Measurements from ENCODE around the gene IQCN.

Gene IQCN

DNA sequence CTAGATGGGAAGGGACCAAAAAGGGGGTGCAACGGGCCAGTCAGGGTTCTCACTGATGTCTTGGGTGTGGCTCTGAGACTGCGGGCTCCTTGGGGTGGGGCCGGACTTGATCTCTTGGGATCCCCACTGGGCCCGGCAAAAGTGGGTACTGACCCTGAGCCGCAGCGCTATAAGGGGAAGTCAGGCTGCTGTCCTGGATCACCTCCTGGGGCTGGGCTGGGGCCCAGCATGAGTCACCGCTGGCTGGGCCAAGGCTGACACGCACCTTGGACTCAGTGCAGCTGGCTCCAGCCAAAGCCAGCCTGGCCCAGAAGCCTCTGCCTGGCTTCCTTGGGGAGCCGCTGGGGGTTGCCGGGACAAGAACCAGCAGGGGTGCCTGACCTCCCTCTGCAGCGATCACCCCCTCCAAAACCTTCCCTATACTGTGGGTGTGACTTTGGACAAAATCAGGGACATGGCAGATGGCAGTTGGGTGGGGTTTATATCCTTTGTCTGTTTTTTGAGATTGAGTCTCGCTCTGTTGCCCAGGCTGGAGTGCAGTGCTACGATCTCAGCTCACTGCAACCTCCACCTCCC, 617 bp upstream of the IQCN start:
- TF ChIP-seq, protein P1, sequence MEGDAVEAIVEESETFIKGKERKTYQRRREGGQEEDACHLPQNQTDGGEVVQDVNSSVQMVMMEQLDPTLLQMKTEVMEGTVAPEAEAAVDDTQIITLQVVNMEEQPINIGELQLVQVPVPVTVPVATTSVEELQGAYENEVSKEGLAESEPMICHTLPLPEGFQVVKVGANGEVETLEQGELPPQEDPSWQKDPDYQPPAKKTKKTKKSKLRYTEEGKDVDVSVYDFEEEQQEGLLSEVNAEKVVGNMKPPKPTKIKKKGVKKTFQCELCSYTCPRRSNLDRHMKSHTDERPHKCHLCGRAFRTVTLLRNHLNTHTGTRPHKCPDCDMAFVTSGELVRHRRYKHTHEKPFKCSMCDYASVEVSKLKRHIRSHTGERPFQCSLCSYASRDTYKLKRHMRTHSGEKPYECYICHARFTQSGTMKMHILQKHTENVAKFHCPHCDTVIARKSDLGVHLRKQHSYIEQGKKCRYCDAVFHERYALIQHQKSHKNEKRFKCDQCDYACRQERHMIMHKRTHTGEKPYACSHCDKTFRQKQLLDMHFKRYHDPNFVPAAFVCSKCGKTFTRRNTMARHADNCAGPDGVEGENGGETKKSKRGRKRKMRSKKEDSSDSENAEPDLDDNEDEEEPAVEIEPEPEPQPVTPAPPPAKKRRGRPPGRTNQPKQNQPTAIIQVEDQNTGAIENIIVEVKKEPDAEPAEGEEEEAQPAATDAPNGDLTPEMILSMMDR (conservative IDR thresholded peaks at IDR 0.05): no peak
- H3K27ac ChIP-seq: no peak overlapping the region

DNA sequence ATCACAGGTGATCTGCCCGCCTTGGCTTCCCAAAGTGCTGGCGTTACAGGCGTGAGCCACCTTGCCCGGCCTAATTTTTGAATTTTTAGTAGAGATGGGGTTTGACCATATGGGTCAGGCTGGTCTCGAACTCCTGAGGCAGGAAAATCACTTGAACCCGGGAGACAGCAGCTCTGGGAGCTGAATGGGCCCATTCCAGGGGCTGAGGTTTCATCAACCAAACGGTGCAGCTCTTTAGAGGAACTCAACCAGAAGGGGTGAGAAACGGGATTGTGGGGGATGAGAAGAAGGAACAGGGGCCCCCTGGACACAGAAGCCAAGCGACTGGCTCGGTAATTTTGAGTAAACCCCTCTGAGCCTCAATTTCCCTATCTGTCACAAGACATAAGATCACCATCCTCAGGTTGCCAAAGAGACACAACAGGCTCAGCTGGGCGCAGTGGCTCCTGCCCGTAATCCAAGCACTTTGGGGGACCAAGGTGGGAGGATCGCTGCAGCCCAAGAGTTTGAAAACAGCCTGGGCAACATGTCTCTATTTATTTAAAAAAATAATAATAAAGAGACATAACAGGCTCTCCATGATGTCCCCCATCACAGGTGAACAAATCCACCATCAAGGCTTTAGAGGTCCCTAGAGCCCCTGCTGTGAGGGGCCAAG, 562 bp downstream of the IQCN start:
- H3K27ac ChIP-seq: no peak overlapping the region
- TF ChIP-seq, protein P1 (conservative IDR thresholded peaks at IDR 0.05): no peak

- TF ChIP-seq, protein P1 (conservative IDR thresholded peaks at IDR 0.05): no peak
- H3K27ac ChIP-seq: no peak overlapping the region
Measured at GRCh38 chr19:18271433-18271841, 2.8 kb downstream of the IQCN start.

DNA sequence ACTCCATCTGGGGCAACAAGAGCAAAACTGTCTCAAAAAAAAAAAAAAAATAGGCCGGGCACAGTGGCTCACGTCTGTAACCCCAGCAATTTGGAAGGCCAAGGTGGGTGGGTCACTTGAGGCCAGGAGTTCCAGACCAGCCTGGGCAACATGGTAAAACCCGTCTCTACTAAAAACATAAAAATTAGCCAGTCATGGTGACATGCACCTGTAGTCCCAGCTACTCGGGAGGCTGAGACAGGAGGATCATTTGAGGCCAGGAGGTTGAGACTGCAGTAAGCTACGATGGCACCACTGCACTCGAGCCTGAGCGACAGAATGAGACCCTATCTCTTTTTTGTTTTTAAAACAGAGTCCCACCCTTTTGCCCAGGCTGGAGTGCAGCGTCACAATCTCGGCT, 3.9 kb downstream of the IQCN start:
- TF ChIP-seq, protein P1 (conservative IDR thresholded peaks at IDR 0.05): no peak
- H3K27ac ChIP-seq: no peak overlapping the region

DNA sequence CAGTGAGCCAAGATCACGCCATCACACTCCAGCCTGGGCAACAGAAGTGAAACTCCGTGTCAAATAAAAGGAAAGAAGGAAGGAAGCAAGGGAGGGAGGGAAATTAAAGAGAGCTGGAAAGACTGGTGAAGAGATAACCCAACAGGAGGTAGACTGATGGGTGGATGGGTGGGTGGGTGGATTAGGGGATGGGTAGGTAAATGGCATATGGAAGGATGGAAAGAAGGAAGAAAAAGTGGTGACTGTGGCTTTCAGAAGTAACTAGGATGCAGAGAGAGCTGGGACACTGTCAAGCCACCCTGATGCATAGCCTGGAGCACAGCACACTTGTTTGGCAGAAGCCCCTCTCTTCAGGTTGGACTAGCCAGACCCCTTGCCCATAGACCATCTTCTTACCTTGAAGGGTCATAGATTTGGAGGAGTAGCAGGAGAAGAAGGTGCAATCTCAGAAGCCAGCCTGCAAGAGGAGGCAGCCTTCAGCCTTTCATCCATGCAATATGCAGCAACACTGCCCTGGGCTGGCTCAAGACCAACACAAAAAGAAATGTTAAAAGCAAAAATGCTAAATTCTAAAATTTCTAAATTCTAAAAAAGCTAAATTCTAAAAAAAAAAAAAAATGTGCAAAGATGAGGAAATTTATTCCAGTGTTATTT, 5.1 kb downstream of the IQCN start:
- TF ChIP-seq, protein P1 (conservative IDR thresholded peaks at IDR 0.05): no peak
- H3K27ac ChIP-seq: no peak overlapping the region

DNA sequence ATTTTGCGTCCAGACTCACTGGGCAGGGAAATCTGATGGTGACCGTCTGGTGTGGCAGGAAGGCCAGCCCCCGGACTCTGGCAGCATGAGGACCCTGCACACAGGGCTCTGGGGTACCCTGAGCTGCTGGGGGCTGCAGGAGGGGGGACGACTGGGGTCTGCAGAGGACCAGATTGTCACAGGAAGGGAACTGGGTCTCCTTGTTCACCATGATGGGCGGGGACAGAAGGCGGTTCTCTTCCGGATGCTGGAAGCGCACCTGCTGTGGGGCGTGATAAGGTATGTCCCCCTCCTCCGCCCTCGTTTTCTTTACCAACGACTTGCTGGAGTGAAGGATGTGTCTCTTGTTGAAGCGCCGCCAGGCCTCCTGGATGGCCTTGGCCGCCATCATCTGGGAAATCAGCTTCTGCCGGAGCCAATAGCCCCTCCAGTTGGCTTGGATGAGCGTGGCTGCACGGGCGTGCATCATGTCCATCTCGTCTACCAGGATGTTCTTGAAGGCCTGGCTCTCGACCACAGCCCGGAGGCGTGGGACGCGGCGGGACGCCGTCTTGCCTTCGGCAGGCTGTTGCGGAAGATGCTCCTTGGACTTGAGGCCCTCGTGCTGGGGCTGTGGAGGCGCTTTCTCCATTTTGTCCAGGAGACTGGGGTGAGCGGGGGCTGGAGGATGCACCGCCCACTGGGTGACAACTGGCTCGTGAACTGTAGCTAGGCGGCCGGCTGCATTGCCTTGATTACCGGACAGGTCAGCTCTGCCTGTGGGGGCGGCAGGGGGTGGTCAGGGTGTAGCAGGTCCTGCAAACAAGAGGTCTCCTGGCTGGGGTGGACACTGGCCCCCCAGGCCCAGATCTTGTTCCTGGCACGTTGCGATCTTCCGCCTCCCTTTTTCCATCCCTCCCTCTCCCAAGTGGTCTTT, 7.2 kb downstream of the IQCN start:
- TF ChIP-seq, protein P1 (conservative IDR thresholded peaks at IDR 0.05): no peak
- H3K27ac ChIP-seq: no peak overlapping the region

DNA sequence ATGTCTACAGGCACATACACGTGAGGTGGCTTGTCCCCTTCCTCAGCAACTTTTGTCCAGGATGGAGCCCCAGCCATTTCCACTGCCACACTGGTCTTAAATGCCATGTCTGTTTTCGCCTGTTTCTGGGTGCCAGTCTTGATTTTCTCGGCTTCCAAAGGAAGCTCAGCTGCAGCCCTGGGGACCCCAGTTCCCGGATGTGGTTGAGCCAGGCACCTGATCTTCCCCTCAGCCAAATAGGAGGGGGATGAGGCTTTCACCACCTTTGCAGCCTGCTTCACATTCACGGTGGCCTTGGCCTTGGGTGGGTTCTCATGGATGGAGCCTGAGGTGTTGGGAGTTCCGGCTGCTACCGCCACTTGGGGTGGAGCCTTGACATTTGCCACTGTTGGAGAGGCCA, 8.7 kb downstream of the IQCN start:
- no peak overlapping the region for H3K27ac ChIP-seq
- TF ChIP-seq, protein P1 (conservative IDR thresholded peaks at IDR 0.05): no peak

All from VCaP (cell line).